GM19328 (cell line): ENCODE measurements around the gene CEP83.
"Not testable (repeated sequence)": the region's sequence is repeated elsewhere in the genome, so short reads cannot be mapped to it uniquely, and the experiment has no call there.

Experiments
- ATAC-seq: cut with Tn5 transposase; IDR thresholded peaks from one replicate; pipeline ENCODE4 v1.9.1; 2021; ENCODE audit warnings: mild to moderate bottlenecking, moderate library complexity; ENCODE audit not compliant: unreplicated experiment

Gene CEP83

GRCh38 chr12:94459728-94460615 is at the start of gene CEP83:
TSS of gene CEP83 (minus strand) at chr12:94459867. CDS start at chr12:94412490, 47,377 bp downstream.
- peak; percentile 96 for ATAC-seq

DNA sequence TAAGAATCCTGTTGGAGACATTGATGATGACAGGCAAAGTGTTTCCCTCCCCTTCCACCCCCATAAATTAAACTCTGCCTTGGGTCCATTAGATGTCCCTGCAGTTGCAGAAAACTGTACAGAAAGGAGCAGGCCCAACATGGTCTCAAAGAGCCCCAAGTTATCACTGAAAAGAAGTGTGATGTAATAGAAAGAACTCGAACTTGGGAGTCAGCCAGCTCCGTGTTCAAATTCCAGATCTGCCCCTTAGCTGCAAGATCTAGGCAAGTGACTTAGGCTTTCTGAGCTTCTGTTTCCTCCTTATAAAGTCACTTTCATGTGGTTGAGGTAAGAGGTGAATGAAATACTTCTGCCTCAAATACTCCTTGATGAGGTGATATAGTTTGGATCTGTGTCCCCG is 49.6 kb upstream of the CEP83 start:
- no peak for ATAC-seq

GRCh38 chr12:94507455-94507854 is 47.8 kb upstream of the CEP83 start:
- ATAC-seq, result no peak

GRCh38 chr12:94504386-94504785 is 44.7 kb upstream of the CEP83 start:
- no peak for ATAC-seq

DNA sequence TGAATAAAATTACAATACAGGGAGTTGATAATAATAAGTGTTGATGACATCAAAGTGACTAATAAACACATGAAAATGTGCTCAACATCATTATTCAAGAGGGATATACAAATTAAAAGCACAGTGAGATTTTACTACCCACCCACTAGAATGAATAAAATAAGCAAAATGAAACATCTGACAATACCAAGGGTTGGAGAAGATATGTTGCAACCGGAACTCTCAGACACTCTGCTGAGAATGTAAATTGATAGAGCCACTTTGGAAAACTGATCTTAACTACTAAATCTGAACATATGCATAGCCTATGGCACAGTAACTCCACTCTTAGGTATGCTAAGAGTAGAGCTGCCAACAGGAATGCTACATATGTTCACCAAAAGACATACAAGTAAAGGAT is 44.0 kb upstream of the CEP83 start:
- ATAC-seq, result no peak

- no peak for ATAC-seq
Observed at GRCh38 chr12:94500831-94501567, 41.3 kb upstream of the CEP83 start.

DNA sequence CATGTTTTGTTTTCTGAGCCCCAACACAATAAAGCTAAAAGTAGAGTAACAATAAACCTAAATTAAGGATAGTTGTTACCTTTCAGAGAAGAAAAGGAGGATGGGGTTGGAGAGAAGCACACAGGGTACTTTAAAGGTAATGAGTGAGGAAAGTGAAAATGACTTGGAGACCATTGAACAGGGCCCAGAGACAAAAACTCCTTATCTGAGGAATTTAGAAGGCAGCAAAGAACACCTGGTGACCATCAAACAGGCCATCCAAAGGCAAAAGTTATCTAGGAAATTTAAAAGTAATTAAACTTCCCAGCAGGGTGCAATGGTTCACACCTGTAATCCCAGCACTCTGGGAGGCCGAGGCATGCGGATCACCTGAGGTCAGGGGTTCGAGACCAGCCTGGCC is 39.0 kb upstream of the CEP83 start:
- ATAC-seq, result no peak

GRCh38 chr12:94498073-94498472 is 38.4 kb upstream of the CEP83 start:
- no peak for ATAC-seq

- ATAC-seq, result no peak
Observed at GRCh38 chr12:94495445-94496115, 35.9 kb upstream of the CEP83 start.

DNA sequence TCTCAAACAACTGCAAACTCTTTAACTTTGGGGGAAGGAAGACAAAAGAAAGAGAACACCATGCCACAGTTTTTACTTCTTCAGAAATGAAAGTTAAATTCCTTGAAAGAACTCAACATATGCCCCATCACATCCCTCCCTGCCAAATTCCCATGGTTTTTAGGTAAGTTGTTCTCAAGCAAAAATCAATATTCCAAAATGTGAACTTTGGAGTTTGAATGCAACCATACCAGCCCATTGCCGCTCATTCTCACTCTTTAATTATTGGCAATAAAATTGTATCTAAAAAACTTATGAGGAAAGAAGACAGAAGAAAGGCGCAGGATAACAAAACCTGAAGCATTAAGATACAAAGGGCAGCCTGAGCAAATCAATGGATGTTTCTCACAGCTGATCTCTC is 31.8 kb upstream of the CEP83 start:
- ATAC-seq, result no peak

DNA sequence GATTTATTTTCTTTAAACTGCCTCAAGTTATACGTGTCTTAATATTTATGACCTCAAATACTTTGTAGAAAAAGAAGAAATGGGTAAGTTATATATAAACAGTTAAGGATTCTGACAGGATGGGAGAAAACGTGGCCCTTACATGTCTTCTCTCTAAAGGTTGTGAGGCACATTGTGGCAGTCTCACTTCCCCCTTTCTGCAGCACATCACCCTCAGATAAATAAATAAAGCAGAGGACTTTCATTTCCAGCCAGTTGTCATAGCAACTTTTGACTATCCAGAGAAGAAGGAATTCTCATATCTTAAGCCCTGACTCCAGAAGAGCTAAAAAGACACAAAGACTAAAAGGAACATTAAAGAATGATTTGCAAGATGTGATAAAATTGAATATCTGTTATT is 28.8 kb upstream of the CEP83 start:
- ATAC-seq, result peak; percentile 85

GRCh38 chr12:94481734-94482133 is 22.1 kb upstream of the CEP83 start:
- ATAC-seq, result no peak

DNA sequence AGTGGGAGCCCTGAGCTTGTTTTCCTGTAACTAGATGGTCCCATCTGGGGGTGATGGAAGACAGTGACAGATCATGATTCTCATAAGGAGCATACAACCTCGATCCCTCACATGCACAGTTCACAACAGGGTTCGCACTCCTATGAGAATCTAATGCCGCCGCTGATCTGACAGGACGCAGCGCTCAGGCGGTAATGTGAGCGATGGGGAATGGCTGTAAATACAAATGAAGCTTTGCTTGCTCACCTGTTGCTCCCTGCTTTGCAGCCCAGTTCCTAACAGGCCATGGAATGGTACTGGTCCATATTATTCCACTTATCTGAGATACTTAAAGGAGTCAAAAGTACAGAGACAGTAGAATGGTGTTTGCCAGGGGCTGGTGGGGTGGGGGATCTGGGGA is 9.9 kb upstream of the CEP83 start:
- ATAC-seq, result no peak

DNA sequence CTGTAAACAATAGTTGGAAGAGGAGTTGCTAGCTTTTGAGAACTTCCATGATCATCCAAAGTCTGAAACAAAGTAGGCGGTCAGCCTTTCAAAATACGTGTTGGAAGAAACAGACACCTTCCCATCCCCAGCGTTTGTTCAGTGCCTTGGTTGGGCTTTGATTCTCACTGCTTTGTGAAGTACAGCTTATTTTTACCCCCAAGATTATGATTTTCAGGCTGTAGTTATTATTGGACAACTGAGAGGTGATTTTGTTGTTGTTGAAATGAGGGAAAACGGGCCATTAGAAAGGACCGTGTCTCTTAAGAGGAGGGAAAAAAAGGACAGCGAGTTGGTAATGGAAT is 921 bp upstream of the CEP83 start:
- no peak for ATAC-seq

DNA sequence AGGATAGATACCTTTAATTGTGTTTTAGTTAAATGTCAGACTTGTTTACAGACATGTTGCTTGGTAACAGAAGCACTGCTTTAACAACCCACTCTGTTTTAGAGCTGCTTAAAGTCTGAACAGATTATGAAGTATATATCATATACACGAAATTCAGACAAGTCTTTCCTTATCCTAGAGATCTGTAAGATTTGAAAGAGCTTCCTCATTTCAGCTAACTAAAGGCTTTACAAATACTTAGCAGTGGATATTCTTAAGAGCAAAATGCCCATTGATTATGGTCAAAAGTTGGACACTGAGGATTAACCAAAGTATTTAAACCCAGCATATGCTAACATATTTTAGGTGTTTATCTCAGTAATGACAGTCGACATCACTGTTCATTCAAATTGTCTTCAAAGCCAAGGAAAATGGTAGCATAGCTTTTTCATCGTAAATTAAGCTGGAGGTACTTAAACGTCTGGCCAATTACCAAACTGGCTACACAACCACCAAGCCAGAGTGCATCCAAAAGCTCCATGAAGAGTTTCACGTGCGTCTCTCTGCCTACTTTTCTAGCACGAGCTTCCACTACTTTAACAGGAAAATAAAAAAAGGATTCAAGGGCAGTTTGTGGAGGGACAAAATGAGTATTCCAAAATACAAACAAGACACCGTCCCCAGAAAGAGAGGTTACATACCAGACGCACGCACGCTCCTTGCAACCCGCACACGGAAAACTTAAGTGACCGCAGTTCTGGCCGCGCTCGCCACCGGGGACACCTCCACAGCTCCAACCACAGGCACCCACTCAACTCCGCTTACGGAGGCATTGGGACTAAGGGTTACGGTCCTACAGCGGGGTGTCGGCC is 565 bp downstream of the CEP83 start:
- ATAC-seq, result peak; percentile 30

DNA sequence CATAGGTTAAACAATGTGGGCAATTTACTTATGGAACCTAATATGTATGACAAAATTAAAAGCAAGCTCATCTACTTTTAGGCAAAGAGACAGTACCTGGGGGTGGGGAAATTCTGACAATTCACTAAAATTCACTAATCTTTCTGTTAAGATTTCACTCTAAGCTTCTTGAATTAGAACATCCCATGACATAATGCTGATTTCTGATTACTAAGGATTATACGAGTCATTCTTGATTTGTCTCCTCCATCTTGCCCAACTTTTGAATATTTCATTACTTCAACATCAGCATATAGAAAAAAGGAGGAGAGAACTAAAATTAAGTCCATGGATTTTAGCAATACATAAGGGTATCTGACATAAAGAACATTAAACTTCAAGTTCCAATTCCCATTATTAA is 2.4 kb downstream of the CEP83 start:
- no peak for ATAC-seq

DNA sequence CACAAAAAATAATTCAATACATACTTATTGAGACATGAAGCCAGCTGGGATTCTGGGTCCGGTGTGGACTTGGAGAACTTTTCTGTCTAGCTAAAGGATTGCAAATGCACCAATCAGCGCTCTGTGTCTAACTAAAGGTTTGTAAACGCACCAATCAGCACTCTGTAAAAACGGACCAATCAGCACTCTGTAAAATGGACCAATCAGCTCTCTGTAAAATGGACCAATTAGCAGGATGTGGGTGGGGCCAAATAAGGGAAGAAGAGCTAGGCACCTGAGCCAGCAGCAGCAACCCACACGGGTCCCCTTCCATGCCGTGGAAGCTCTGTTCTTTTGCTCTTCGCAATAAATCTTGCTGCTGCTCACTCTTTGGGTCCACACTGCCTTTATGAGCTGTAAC is 5.3 kb downstream of the CEP83 start:
- ATAC-seq, result not testable (repeated sequence)

DNA sequence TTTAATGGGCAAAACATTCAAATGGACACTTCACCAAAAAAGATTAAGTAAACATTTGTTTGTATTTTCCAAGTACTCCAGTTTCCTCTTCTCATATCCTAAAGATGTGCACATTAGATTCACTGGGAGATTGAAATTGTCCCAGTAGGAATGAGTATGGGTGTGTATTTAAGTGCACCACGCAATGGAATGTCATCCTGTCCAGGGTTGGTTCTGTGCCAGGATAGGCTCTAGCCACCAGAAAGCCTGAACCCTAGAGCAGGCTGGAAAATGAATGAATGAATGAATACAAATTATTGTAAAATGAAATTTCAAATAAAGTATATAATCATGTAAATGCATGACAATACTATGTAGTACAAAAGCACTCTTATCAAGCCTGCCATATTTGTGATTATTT is 14.0 kb downstream of the CEP83 start:
- no peak for ATAC-seq

DNA sequence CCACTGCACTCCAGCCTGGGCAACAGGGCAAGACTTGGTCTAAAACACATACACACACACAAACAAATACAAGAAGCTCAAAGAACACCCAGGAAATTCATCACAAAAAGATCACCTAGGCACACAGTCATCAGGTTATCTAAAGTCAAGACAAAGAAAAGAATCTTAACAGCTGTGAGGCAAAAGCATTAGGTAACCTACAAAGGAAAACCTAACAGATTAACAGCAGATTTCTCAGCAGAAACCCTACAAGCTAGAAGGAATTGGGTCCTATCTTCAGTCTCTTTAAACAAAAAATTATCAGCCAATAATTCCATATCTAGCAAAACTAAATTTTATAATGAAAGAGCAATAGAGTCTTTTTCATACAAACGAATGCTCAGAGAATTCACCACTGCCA is 22.4 kb downstream of the CEP83 start:
- ATAC-seq, result no peak

DNA sequence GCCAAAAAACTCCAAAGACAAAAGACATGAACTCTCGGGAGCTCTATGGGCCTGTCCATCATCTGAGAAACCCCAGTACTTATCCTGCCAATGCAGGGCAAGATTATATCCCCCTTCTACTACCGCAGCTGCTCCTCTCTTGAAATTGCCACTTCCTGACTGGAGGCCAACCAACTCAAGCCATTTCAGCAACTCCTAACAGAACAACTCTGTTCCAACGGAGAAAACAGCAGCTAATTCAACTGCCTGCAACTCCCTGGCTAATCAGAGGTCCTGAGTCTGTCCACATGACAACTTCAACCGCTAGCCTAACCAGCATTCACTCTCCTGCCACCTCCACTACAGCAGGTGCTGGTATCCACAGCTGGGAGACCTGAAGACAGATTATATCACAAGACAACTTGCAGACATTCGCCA is 24.1 kb downstream of the CEP83 start:
- ATAC-seq, result no peak

DNA sequence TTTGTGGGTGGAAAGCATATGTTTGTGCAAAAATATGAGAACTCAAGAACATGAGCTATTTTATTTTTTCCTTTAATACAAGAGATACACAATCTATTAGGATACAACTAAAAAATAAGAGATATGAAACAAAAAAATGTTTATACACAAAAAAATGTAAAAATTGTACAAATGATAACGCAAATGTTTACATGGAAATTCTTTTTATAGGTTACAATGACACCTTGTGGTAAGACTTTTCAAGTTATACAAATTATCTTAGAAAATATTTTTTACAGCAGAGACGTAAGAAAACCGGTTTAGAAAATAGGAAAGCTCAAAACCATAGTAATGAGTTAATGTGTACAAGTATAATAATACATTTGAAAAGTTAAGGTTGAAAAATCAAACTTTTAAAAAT is 25.5 kb downstream of the CEP83 start:
- ATAC-seq, result no peak
